SKM-1 (cell line): ENCODE data around the gene RAB11FIP5.
"Not testable (repeated sequence)": the region's sequence is repeated elsewhere in the genome, so short reads cannot be mapped to it uniquely, and the experiment has no call there.

Experiments
- DNase-seq: peaks from one replicate; lab custom pipeline; 2025; ENCODE audit not compliant: unreplicated experiment; lab: John Stamatoyannopoulos, UW

RAB11FIP5 gene

DNA sequence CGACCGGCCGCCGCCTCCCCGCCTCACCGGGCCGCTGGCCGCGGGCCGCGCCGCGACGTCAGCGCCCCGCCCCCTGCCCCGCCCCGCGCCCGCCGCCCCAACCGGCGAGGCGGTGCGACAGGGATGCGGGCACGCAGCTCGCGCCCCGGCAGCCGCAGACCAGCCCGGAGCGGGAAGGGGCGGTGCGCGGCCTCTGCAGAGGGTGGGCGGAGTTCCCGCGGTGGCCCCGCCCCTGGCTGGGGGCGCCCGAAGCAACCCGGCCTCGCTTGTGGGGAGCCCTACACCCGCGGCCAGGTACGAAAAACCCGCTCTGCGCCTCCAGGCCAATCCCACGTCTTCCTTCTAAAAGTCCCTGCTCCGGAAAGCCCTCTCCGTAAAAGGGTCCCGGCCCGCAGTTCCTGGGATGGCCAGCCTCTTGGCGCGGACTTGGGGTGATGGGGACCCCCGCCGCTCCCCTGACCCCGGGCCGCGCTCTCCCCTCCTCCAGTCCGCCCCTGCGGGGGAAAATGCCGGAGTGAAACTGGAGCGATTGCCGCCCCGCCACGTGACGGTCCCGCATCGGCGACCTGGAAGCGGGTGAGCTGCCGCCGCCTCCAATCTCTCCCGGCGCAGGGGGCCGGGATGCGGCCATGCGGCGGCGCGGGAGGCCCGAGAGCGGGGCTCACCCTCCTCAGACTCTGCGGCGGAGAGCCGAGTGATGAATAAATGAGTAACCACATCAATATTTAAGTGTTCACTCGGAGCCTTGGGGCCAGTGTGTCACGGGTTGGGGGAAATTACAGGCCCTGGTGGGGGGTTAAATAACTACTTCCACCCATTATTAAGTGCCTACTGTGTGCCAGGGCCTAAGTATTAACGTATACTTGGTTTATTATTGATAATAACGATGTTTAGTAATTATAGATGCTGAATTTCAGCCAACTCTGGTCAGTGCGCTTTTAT, at the start of gene RAB11FIP5:
Gene RAB11FIP5 (minus strand): TSS at position 36 of the 942 bp plus-strand sequence. CDS start 171 bp downstream, outside the sequence.
- DNase-seq = peak; percentile 43

DNA sequence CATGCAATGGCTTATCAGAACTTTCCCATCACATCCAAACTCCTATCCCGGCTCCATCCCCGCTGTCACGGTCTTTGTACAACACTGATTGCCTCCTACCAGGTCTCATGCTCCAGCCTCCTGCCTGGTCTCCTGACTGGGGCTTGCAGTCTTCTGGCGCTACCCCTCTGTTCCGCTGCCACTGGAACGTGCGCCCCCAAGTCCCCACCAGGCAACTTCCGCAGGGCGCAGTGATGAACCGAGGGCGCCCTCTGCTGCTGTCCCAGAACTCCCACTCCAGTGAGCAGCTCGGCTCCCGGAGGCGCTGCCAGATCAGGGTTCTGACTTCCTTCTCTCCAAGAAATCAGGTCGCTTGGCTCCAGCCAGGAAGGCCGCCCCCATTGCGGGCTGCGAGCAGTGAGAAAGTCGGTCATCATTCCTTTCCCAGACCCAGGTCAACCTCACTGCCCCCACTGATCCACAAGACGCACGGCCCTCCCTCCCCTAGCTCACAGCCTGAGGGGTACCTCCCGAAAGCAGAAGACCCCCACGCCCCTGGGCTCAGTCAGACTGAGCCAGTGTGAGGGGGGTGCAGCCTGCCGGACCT, 43.9 kb upstream of the RAB11FIP5 start:
- peak; percentile 19 for DNase-seq

GRCh38 chr2:73142937-73143336, 30.2 kb upstream of the RAB11FIP5 start:
- no peak for DNase-seq

DNA sequence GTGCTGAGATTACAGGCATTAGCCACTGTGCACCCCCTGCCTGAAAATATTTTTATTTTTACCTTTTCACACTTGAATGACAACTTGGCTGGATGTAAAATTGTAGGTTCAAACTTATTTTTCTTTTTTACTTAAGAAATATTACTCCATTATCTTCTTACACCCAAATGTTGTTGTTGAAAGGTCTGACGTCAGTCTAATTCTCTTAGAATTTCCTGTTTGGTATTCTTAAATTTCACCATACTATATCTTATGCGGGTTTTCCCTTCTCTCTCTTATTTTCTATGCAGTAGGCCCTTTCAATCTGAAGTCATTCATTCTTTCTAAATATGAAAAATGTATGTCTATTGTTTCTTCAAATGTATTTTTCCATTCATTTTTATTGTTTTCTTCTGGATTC, 29.1 kb upstream of the RAB11FIP5 start:
- DNase-seq = no peak

DNA sequence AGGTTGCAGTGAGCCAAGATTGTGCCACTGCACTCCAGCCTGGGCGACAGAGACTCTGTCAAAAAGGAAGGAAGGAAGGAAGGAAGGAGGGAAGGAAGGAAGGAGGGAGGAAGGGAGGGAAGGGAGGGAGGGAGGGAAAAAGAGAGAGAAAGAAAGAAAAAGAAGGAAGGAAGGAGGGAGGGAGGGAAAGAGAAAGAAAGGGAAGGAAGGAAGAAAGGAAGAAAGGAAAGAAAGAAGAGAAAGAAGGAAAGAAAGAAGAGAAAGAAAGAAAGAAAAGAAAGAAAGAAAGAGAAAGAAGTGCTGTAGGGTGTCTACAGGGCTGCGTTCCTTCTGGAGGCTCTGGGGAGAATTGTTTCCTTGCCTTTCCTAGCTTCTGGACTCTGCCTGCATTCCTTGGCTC, 22.5 kb upstream of the RAB11FIP5 start:
- no peak for DNase-seq

DNA sequence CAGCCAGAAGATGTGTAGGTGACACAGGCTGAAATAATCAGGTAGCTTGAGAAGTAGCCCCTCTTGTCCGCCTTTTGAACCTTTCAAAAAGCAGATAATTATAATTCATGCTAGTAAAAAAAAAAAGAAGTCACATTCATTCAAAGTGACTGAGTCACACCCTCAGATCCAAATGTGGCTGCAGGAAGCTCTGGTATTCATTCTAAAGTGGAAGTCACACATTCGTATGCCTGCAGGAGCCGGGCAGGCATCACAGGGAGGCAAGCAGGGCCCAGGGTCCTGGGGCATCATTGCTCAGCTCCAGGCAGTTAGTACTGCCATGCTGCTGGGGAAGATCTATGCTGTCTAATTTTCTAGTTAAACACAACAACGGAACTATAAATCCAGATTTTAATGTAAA, 21.7 kb upstream of the RAB11FIP5 start:
- no peak for DNase-seq

GRCh38 chr2:73133566-73134197, 20.9 kb upstream of the RAB11FIP5 start:
- DNase-seq = no peak

- no peak for DNase-seq
These were observed 19.1 kb upstream of the RAB11FIP5 start for GRCh38 chr2:73131807-73132206.

- DNase-seq = no peak
These were observed 18.0 kb upstream of the RAB11FIP5 start for GRCh38 chr2:73130790-73131189.

- no peak for DNase-seq
These were observed 16.2 kb upstream of the RAB11FIP5 start for GRCh38 chr2:73128841-73129535.

DNA sequence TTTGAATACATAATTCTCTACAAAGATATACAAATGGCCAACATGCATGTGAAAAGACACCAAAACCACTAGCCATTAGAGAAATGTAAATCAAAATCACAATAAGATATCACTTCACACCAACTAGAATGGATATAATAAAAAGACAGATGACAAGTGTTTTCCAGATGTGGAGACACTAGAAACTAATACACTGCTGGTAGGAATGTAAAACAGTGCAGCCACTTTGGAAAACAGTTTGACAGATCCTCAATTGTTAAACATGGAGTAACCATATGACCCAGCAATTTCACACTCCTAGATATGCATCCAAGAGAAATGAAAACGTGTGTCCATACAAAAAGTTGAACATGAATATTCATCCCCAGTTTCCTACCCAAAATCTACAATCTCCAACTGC, 9.8 kb upstream of the RAB11FIP5 start:
- no peak for DNase-seq

DNA sequence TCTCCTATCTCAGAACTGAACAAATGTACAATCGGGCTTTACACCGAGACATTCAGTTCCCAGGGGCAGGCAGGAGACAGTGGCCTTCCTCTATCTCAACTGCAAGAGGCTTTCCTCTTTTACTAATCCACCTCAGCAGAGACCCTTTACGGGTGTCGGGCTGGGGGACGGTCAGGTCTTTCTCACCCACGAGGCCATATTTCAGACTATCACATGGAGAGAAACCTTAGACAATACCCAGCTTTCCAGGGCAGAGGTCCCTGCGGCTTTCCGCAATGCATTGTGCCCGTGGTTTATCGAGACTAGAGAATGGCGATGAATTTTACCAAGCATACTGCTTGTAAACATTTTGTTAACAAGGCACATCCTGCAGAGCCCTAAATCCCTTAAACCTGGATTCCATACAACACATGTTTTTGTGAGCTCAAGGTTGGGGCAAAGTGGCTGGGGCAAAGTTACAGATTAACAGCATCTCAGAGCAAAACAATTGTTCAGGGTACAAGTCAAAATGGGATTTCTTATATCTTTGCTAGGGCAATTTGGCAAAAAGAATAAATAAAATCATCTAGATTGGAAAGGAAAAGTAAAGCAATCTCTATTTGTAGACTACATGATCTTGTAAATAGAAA, 7.0 kb upstream of the RAB11FIP5 start:
- DNase-seq = not testable (repeated sequence)

GRCh38 chr2:73117441-73117840, 4.7 kb upstream of the RAB11FIP5 start:
- no peak for DNase-seq

DNA sequence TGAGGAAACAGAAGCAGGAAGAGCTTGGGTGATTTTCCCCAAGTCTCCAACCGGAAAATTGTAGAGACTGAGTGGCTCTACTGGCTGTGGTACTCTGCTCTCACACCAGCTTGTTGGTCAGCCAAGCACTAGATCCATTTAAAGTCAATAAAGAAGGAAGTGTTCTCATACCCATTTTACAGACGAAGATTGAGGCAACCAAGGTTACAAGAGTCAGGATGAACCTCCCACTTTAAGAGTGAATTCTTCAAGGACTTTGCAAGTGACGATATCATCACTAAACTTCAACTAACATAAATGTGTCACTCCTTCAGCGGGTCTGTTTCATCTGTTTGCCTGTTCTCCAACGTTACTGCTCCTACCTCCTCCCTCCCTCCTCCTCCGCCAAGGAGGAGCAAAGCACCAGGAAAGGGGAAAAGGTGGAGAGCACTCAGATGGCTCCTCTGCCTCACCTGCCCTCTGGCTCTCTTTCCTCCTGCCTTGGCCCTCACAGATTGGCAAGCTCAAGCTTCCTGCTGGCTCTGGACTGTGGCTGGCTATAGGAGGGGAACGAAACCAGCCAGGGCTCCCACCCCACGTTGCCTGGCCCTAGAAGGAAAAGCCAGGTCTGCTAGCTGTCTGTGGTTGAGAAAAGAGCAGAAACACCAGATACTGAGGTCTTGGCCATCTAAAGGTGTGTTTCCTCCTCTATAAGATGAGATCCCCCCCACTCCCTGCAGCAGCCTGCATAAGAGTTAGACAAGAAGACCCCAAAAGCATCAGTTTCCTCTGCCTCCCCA, 3.6 kb upstream of the RAB11FIP5 start:
- DNase-seq = no peak

GRCh38 chr2:73114273-73114867, 1.6 kb upstream of the RAB11FIP5 start:
- DNase-seq = no peak

- no peak for DNase-seq
These were observed 479 bp downstream of the RAB11FIP5 start for GRCh38 chr2:73112026-73112912.

DNA sequence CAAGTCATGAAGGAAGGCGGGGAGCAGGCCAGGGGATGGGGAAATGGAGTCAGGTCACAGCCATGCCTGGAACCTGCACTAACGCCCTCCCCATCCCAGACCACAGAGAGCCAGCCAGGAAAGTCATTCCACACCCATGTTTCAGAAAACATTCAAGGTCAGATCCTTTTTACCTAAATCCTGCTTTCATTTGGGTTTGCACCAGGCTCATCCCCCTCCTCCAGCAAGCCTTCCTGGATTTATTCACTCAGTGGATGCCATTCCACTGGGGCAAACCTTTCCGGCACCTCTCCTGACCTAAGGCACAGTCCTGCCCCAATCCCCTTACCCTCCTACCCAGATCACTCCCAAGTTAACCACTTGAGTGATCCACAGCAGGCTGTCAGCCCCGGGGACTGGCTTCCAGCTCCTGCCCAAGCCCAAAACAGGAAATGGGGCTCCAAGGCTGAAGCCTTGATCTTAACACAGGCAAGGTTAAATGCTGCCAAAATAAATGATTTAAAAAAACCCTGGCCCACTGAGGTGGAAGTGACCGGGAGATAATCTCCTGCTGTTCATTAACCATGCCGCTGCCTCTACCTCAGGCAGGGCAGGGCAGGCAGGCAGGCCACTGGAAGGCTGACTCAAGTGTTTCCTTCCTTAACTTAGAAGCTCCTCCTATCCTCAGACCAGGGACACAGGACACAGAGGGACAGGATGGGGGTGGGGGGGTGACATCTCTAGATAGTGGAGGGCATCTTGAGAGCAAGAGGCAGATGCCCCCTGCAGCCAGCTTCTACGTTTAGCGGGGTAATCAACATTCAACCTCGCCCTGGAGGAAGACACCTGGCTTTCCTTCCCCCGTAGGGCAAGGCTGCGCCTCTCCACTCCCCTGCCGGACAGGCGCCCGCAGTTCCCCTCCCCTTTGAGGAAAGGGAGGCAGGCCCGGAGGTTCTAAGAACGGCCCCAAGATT, 1.4 kb downstream of the RAB11FIP5 start:
- DNase-seq = no peak
